CD4-positive, alpha-beta T cell treated with Interferon alpha-2 for 1 hour (primary cell): ENCODE data around the gene CHST6.
"Not testable (repeated sequence)": the region's sequence is repeated elsewhere in the genome, so short reads cannot be mapped to it uniquely, and the experiment has no call there.

ENCODE experiments used
- DNase-seq, 2 donors: peaks; one replicate each; pipeline ENCODE4 v3.0.0-alpha.2; 2020 to 2022

The CHST6 gene

GRCh38 chr16:75502916-75503605 is 7.8 kb upstream of the CHST6 start:
- no peak for DNase-seq

GRCh38 chr16:75501820-75502219 is 6.6 kb upstream of the CHST6 start:
- DNase-seq, result not testable (repeated sequence)

GRCh38 chr16:75501359-75501758 is 6.1 kb upstream of the CHST6 start:
- no peak for DNase-seq

- not testable (repeated sequence) for DNase-seq
Measured at GRCh38 chr16:75498605-75499322, 3.5 kb upstream of the CHST6 start.

GRCh38 chr16:75497558-75497957 is 2.3 kb upstream of the CHST6 start:
- DNase-seq, result no peak

GRCh38 chr16:75494661-75495075 is 573 bp downstream of the CHST6 start:
- no peak for DNase-seq

GRCh38 chr16:75494184-75494583 is 1.1 kb downstream of the CHST6 start:
- DNase-seq, result no peak

- no peak for DNase-seq
Measured at GRCh38 chr16:75491876-75492275, 3.4 kb downstream of the CHST6 start.

- DNase-seq, result no peak
Measured at GRCh38 chr16:75488322-75488721, 6.9 kb downstream of the CHST6 start.

GRCh38 chr16:75486676-75487313 is 8.4 kb downstream of the CHST6 start:
- no peak for DNase-seq

GRCh38 chr16:75486014-75486675 is 9.1 kb downstream of the CHST6 start:
- no peak for DNase-seq

GRCh38 chr16:75485230-75486013 is 9.8 kb downstream of the CHST6 start:
- DNase-seq, result no peak

- no peak for DNase-seq
Measured at GRCh38 chr16:75483222-75483621, 12.0 kb downstream of the CHST6 start.

- no peak for DNase-seq
Measured at GRCh38 chr16:75482434-75483205, 12.6 kb downstream of the CHST6 start.

- no peak for DNase-seq
Measured at GRCh38 chr16:75481475-75481874, 13.8 kb downstream of the CHST6 start.

- no peak for DNase-seq
Measured at GRCh38 chr16:75479421-75479990, 15.7 kb downstream of the CHST6 start.

- DNase-seq, result no peak
Measured at GRCh38 chr16:75478480-75479345, 16.5 kb downstream of the CHST6 start.

GRCh38 chr16:75477680-75478473 is 17.4 kb downstream of the CHST6 start:
- DNase-seq, result peak in 1 of 2 donors; percentile 17

- DNase-seq, result no peak
Measured at GRCh38 chr16:75476817-75477216, 18.4 kb downstream of the CHST6 start.
